Measurements from ENCODE around the gene HLA-E.

Gene HLA-E

GRCh38 chr6:30533460-30534294 is 44.4 kb downstream of the HLA-E start:
- DNase-seq (ENCODE audit: low read depth in 2 of 2, low spot score in 1 of 2) = no peak

- no peak for DNase-seq (ENCODE audit: low read depth in 2 of 2, low spot score in 1 of 2)
These were observed 48.6 kb downstream of the HLA-E start for GRCh38 chr6:30537931-30538330.

- DNase-seq (ENCODE audit: low read depth in 2 of 2, low spot score in 1 of 2) = peak; percentile 54 to 70
These were observed 52.5 kb downstream of the HLA-E start for GRCh38 chr6:30541515-30542403.

- DNase-seq (ENCODE audit: low read depth in 2 of 2, low spot score in 1 of 2) = no peak
These were observed 53.1 kb downstream of the HLA-E start for GRCh38 chr6:30542404-30542725.

GRCh38 chr6:30542915-30543314 is 53.6 kb downstream of the HLA-E start:
- DNase-seq (ENCODE audit: low read depth in 2 of 2, low spot score in 1 of 2) = no peak

Measured in stimulated activated CD8-positive, alpha-beta memory T cell treated with anti-CD3 and anti-CD28 coated beads, Interleukin-4, amount 100 ng/mL, for 1 hour (primary cell).